Heart left ventricle (tissue), 13 donors: ENCODE data around the gene VGLL4.

Experiments
- POLR2A ChIP-seq, 2 donors: fragments of 450-650 bp; IDR thresholded peaks; one replicate each; pipeline ENCODE4 v1.6.1; 2017; ENCODE audit warnings: antibody characterized with exemption in 2 of 2, mild to moderate bottlenecking in 2 of 2, moderate library complexity in 2 of 2
- TF ChIP-seq, protein P1 (sequence below), 12 donors: fragments of 200-600 bp; sonication (generic) in 4 of 12; IDR thresholded peaks; one replicate each; pipeline versions ENCODE4 v1.5.0 to v1.8.0; 2018 to 2022; ENCODE audit warnings: antibody characterized with exemption in 12 of 12, mild to moderate bottlenecking in 5 of 12
- donor health status: ischemic (EF 13 %, LVEDD 7.1; RV severe dilation, severe dysfunction).
- donor health status: DM: no; HTN: yes; CAD: no.
- donor health status: DM: no; HTN: no; CAD: no.
- donor health status: ischemic (EF 25% LVEDD 6.9; RV normal size, moderate dysfunction).
- donor health status: ischemic (EF 25% LVEDD 5.7; RV mildly dilated, moderate dysfunction).
- donor health status: ischemic (EF 35%, LVEDD 5.7; RV mildly dilated, moderate dysfunction).
- donor health status: nonischemic (EF 11% LVEDD 7.7; RV severe dilation, severe dysfunction).
- donor health status: DM: yes; HTN: yes; CAD: no.
- donor health status: PGD.
- donor health status: ischemic (EF 29% LVEDD 5.4; RV normal size, mild dysfunction).
- donor health status: nonischemic (EF 23%, LVEDD 6.1; RV moderate dilation, normal function).

DNA sequence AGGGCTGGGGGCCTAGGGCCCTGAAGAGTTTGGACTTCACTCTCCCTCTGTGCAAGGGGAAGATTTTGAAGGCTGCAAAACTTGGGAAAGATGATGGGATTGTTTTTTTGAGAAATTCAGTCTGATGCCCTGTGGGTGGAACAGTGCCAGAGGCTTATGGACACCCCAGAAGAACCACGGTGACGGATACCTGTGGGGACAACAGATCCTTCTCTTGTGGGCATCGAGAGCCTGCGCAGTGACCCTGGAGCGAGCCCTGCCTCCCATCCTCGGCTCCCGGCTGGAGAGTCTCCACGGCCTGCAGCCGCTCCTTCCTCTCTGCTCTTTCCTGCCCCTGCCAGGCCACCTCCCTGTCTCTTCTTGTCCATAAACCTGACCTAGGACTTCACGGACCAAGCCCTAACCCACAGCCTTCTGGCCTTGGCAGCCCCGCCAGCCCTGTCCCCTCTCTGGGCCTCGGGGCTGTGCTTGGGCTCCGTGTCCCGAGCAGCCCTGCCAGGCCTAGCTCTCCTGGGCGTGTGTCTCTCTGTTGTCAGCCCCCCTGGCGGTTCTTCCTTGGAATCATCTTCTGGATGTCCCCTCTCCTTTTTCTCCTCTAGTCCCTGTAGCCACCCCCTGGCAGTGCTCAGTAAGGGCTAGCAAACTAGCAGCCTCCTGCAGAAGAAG is 98.4 kb downstream of the VGLL4 start:
- TF ChIP-seq, protein P1, sequence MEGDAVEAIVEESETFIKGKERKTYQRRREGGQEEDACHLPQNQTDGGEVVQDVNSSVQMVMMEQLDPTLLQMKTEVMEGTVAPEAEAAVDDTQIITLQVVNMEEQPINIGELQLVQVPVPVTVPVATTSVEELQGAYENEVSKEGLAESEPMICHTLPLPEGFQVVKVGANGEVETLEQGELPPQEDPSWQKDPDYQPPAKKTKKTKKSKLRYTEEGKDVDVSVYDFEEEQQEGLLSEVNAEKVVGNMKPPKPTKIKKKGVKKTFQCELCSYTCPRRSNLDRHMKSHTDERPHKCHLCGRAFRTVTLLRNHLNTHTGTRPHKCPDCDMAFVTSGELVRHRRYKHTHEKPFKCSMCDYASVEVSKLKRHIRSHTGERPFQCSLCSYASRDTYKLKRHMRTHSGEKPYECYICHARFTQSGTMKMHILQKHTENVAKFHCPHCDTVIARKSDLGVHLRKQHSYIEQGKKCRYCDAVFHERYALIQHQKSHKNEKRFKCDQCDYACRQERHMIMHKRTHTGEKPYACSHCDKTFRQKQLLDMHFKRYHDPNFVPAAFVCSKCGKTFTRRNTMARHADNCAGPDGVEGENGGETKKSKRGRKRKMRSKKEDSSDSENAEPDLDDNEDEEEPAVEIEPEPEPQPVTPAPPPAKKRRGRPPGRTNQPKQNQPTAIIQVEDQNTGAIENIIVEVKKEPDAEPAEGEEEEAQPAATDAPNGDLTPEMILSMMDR (IDR thresholded peaks at IDR 0.05): peak in 1 of 12 donors; percentile 11
- no peak for TF ChIP-seq POLR2A (IDR thresholded peaks at IDR 0.05)
